SIG-M5 (cell line): Measurements from ENCODE around the gene TRIM7.
"Not testable (repeated sequence)": the region's sequence is repeated elsewhere in the genome, so short reads cannot be mapped to it uniquely, and the experiment has no call there.

Experiments
- DNase-seq: peaks from one replicate; lab custom pipeline; 2025; lab: John Stamatoyannopoulos, UW

The TRIM7 gene

GRCh38 chr5:181233088-181233800 lies 28.2 kb upstream of the TRIM7 start:
- DNase-seq, result no peak

- no peak for DNase-seq
Measured at GRCh38 chr5:181232593-181232992, 27.6 kb upstream of the TRIM7 start.

GRCh38 chr5:181231432-181231831 lies 26.4 kb upstream of the TRIM7 start:
- DNase-seq, result no peak

- DNase-seq, result no peak
Measured at GRCh38 chr5:181230551-181230950, 25.6 kb upstream of the TRIM7 start.

GRCh38 chr5:181229996-181230395 lies 25.0 kb upstream of the TRIM7 start:
- no peak for DNase-seq

GRCh38 chr5:181224390-181225229 lies 19.6 kb upstream of the TRIM7 start:
- no peak for DNase-seq

GRCh38 chr5:181223729-181224389 lies 18.9 kb upstream of the TRIM7 start:
- DNase-seq, result no peak

- no peak for DNase-seq
Measured at GRCh38 chr5:181223058-181223728, 18.2 kb upstream of the TRIM7 start, which contains the start of gene TRIM41. Gene TRIM41 (plus strand): TSS chr5:181223281. CDS start chr5:181224000, 719 bp downstream.

- no peak for DNase-seq
Measured at GRCh38 chr5:181222630-181223057, 17.6 kb upstream of the TRIM7 start.

GRCh38 chr5:181221792-181222629 lies 17.0 kb upstream of the TRIM7 start:
- DNase-seq, result no peak

- DNase-seq, result no peak
Measured at GRCh38 chr5:181221105-181221791, 16.3 kb upstream of the TRIM7 start.

- no peak for DNase-seq
Measured at GRCh38 chr5:181220178-181220515, 15.2 kb upstream of the TRIM7 start.

GRCh38 chr5:181219262-181220177 lies 14.5 kb upstream of the TRIM7 start:
- no peak for DNase-seq

GRCh38 chr5:181218795-181219124 lies 13.8 kb upstream of the TRIM7 start:
- DNase-seq, result no peak

GRCh38 chr5:181217803-181218062 lies 12.7 kb upstream of the TRIM7 start:
- DNase-seq, result no peak

- DNase-seq, result no peak
Measured at GRCh38 chr5:181217111-181217802, 12.3 kb upstream of the TRIM7 start.

GRCh38 chr5:181215997-181216989 lies 11.3 kb upstream of the TRIM7 start:
- no peak for DNase-seq

- not testable (repeated sequence) for DNase-seq
Measured at GRCh38 chr5:181214249-181214648, 9.3 kb upstream of the TRIM7 start.
